IPS-NIHi7 (cell line): Measurements from ENCODE around the gene FKBP1A.

Source experiments
- DNase-seq: peaks from one replicate; pipeline ENCODE4 v3.0.0; 2012; ENCODE audit warnings: mixed read lengths; ENCODE audit errors: extremely low spot score

FKBP1A gene

GRCh38 chr20:1386323-1386722 is 6.5 kb downstream of the FKBP1A start:
- no peak for DNase-seq

- DNase-seq = no peak
These were observed 9.0 kb downstream of the FKBP1A start for GRCh38 chr20:1383623-1384404.

- DNase-seq = no peak
These were observed 10.2 kb downstream of the FKBP1A start for GRCh38 chr20:1382670-1383069.

GRCh38 chr20:1381753-1382591 is 10.9 kb downstream of the FKBP1A start:
- no peak for DNase-seq

- DNase-seq = no peak
These were observed 14.1 kb downstream of the FKBP1A start for GRCh38 chr20:1378735-1379125.

GRCh38 chr20:1377984-1378734 is 14.7 kb downstream of the FKBP1A start:
- DNase-seq = no peak

- no peak for DNase-seq
These were observed 15.4 kb downstream of the FKBP1A start for GRCh38 chr20:1377341-1377871.

- DNase-seq = no peak
These were observed 16.2 kb downstream of the FKBP1A start for GRCh38 chr20:1376408-1377270.

GRCh38 chr20:1376007-1376406 is 16.8 kb downstream of the FKBP1A start:
- DNase-seq = no peak

GRCh38 chr20:1375515-1375914 is 17.3 kb downstream of the FKBP1A start:
- no peak for DNase-seq

- DNase-seq = no peak
These were observed 18.6 kb downstream of the FKBP1A start for GRCh38 chr20:1374246-1374645.

GRCh38 chr20:1373614-1374013 is 19.2 kb downstream of the FKBP1A start:
- no peak for DNase-seq

- no peak for DNase-seq
These were observed 19.8 kb downstream of the FKBP1A start for GRCh38 chr20:1373036-1373435.

GRCh38 chr20:1371830-1372539 is 20.9 kb downstream of the FKBP1A start:
- DNase-seq = no peak

- DNase-seq = no peak
These were observed 21.6 kb downstream of the FKBP1A start for GRCh38 chr20:1371202-1371782.

- DNase-seq = no peak
These were observed 22.2 kb downstream of the FKBP1A start for GRCh38 chr20:1370548-1371110.

- no peak for DNase-seq
These were observed 22.9 kb downstream of the FKBP1A start for GRCh38 chr20:1369970-1370369.

- DNase-seq = no peak
These were observed 24.2 kb downstream of the FKBP1A start for GRCh38 chr20:1368448-1369199.

GRCh38 chr20:1367479-1367878 is 25.4 kb downstream of the FKBP1A start:
- no peak for DNase-seq
